G401.6 (cell line): ENCODE results near the gene PSMB7.

Experiments
- FAIRE-seq: peaks from 2 replicates; lab custom pipeline; 2012; peaks lifted over from hg19 to GRCh38; lab: Jason Lieb, UNC

Gene PSMB7

DNA sequence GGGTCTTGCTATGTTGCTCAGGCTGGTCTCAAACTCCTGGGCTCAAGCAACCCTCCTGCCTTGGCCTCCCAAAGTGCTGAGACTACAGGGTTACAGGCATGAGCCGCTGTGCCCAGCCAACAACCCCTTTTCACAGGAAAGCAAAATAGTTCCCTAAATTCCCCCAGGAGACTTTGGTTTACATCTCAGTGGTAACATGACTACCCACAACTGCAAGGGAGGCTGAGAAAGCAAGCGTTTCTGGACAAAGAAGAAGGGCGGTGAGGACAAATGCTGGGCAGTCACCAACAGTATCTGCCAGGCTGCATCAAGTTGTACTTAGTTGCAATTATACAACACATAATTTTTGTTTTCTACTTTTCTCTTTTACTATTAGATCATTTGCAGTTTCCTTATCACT is 27.6 kb upstream of the PSMB7 start:
- FAIRE-seq, result no peak

DNA sequence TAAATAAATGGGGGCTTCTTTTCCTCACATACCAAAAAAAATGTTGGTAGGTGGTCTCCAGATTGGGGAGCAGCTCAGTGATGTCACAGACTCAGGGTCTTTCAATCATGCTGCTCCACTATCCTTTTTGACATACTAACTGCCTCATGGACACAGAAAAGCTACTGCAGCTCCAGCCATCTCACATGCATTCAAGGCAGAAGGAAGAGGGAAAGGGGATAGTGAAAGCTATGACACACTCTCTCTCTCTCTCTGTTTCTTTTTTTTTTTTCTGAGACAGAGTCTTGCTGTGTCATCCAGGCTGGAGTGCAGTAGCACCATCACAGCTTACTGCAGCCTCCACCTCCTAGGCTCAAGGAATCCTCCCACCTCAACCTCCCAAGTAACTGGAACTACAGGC is 27.1 kb upstream of the PSMB7 start:
- FAIRE-seq, result no peak

DNA sequence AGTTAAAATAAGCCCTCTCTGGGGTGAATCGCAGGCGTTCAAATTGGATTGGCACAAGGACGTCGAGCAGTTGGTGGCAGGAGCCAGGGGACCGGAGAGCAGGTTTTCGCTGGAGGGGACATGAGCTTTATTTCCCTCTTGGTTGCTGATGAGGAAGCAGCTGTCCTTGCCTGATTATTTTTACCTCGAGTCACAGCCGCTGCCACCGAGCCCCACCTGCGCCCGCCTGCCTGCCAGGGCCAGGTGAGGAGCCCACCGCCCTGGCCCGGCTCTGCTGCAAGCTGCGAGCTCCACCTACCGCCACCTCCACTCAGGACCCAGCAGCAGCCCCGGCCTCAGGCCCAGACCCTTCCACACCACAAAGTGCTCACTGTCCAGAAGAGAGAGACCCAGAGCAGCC is 26.0 kb upstream of the PSMB7 start:
- no peak for FAIRE-seq

DNA sequence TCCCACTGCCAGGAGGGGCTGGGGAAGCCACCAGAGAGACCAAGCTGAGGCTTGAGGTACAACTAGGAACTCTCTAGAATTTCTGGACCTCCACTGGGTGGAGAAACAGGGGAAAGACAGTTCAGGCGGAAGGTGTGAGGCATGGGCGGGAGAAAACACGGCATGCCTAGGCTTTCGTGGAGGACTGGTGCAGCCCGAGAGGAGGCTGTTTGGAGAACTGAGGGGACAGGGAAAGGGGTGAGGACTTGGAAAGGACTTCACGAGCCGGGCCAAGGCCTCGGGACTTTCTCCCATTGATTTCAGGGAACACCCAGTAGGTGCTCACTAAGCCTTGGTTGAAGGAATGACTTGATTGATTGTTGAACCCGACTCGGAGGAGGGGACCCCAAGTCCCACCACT is 25.5 kb upstream of the PSMB7 start:
- FAIRE-seq, result no peak

DNA sequence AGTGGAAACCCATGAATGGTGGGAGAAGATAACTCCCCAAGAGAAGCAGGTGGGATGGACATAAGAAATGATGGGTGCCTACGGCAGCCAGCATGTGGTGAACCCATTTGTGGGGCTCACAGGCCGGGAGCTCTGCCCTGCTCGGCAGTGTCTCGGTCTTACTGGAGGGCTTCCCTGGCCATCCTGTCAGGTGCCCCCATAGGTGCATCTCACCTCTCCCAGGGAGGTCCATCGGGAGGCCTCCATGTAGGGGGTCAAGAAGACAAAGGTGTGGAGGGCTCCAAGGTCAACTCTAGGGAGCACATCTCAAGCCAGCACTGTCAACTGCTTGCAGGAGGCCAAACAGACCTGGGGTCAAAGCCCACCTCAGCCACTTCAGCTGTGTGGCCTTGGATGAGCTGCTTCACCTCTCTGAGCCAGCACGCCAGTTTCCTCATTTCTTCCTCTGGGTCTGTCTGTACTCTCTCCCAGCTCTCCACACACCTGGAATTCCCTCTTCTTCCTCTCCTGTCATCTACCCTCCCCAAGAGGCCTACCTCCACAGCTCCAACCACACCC is 24.5 kb upstream of the PSMB7 start:
- FAIRE-seq, result no peak

DNA sequence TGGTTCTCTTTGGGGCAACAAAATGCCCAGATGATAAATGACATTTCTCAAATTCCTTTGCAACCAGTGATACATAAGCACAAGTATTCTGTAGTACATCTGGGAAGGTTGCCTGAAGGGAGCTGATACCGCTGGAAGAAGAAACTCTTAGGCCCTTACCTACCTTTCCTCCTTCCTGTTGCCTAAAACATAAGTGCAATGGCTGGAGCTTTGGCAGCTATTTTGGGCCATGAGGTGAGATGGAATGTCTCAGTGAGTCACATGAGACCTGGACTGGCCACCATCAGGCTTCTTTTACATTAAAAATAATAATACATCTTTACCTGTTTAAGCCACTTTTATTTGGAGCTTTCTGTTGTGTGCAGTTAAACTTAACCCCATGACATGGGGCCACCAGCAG is 23.8 kb upstream of the PSMB7 start:
- FAIRE-seq, result no peak

DNA sequence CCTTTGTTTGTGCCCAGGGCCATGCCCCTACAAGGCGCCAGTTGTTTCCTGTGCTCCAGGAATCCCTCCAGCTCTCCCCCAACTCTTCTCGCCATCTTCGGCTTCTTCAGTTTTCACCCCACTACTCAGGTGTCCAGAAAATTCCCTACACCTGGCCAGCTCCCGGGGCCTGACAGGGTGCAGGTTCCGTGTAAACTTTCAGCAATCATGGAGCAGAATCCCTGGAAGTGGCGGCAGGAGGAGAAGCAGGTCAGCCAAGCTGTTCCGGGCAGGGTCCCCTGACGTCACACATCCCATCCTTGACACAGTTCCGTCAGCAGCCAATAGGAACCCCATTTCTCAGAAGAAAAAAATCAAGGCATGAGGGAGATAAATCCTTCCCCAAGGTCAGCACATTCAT is 22.8 kb upstream of the PSMB7 start:
- no peak for FAIRE-seq

DNA sequence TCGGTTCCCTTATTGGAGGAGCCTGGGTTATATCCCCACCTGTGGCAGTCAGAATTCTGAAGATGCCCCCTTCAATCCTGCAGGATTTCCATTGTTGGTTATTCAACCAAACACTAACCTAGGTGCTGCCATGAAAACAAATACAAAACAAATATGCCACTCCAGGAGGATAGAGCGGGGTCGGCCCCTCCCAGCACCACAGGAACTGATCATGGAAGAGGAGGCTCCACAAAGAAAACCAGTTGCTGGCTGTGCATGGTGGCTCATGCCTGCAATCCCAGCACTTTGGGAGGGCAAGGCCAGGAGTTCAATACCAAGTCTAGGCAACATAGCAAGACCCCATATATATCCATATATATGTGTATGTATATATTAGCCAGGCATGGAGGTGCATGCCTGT is 21.8 kb upstream of the PSMB7 start:
- no peak for FAIRE-seq

DNA sequence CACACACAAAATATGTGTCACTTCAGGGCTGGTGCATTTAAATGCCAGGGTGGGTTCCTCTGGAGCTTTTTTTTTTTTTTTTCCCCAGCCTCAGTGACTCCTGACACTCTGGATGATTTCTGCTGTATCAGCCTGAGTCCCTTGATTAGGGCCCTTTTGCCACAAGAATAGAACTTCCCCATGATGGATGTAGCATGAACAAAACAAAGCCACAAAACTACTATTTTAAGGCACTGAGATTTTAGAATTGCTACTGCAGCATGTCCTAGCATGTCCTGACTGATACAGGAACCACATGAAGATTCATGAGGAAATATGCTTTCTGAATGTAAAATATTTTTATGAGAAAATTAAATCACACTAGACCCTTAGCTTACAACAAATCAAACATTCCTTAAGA is 21.1 kb upstream of the PSMB7 start:
- no peak for FAIRE-seq

DNA sequence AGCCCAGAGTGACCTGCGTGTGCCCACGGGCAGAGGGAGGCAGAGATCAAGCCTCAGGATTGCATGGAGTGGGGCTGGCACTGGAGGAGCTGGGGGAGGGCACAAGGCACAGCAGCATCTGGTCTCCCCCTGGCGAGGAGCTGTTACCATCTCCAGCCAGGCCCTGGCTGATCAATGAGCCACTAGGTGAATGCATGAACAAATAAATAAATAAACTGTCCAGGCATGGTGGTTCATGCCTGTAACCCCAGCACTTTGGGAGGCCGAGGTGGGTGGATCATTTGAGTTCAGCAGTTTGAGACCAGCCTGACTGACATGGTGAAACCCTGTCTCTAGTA is 14.3 kb upstream of the PSMB7 start:
- FAIRE-seq, result no peak

DNA sequence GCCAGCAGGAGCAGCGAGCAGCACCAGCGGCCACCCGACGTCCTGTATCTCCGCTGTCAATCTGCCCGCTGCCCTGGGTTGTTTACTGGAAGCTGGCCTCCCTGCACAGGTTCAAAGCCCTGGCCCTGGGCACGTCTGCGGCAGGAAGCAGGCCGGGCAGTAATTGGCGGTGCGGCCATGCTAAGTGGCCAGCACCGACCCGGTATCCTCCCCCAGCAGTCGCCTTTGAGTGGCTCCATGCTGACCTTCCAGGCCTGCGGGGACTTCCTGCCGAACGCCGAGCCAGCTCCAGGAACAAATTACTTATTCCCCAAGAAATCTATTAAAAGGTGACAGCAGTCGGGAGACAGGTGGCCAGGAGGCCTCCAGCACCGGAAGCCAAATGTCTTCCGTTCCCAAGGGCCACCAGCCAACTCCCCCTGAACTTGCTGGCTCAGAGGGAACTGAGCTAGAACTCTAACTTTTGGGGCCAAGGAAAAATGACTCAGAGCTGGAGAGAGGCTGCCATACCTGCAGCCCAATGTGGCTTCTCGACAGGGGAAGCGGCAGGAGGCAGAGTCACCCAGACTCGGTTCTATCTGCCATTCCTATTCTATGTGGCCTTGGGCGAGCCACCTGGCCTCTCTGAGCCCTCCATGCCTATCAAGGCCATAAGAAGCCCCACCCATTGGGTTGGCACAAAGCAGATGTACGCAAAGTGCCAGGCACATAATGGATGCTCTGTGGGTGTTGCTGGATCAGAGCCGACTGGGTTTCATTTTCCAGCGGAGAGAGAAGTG is 13.7 kb upstream of the PSMB7 start:
- FAIRE-seq, result no peak

DNA sequence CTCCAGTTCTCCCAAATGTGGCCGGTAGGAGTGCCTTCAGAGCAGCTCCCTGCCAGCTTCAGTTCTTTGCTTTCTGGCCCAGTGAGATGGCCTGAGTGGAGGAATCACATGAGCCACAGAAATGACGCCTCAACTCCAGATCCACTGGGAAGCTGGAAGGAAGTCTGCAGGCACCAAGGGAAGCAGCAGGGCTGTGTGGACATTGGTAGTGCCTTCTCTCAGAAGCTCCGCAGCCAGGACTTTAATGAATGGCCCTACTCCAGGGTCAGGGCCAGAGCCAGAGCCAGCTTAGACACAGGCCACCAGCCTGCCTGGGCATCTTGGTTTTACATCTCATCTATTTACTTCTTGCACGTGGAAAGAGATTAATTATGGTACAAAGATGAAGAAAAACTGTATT is 12.0 kb upstream of the PSMB7 start:
- FAIRE-seq, result no peak

DNA sequence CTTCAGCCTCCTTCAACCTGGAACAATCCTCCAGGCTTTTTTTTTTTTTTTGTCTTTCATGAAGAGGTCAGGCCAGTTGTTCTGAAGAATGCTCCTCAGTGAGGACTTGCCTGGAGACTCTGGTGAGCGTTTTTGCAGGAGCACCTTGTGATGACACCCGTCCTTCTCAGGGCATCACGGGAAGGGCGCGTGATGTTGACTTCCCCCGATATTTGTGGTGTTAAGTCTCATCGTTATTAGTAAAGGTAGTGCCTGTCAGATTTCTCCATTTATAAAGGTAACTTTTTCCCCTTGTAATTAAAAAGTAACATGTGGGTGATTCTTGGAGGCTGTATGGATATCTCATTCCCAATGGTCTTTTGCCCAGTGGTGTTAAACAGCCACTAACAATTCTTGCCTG is 11.1 kb upstream of the PSMB7 start:
- FAIRE-seq, result no peak

DNA sequence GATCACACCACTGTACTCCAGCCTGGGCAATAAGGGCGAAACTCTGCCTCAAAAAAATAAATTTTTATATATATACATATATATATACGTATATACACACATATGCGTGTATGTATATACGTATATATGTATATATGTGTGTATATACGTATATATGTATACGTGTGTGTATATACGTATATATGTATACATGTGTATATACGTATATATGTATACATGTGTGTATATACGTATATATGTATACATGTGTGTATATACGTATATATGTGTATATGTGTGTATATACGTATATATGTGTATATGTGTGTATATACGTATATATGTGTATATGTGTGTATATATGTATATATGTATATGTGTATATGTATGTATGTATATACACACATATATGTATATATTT is 10.5 kb upstream of the PSMB7 start:
- peak; percentile 90 for FAIRE-seq

DNA sequence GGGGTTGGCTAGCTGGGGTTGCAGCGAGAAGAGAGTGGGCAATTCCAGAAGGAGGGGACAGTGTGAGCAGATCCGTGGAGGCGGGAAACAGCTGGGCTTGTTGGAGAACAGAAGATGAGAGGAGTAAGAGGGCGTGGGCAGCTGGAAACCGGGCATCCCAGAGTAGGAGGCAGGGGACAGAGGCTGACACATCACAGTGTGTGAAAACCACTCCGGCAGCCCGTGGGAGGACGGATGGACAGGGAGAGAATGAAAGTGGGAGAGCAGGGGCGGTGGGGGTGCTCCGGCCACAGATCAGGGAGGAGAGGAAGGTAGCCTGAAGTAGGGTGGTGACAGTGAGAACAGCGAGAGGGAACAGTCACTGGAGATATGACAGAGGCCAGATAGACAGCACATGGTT is 8.3 kb upstream of the PSMB7 start:
- no peak for FAIRE-seq

DNA sequence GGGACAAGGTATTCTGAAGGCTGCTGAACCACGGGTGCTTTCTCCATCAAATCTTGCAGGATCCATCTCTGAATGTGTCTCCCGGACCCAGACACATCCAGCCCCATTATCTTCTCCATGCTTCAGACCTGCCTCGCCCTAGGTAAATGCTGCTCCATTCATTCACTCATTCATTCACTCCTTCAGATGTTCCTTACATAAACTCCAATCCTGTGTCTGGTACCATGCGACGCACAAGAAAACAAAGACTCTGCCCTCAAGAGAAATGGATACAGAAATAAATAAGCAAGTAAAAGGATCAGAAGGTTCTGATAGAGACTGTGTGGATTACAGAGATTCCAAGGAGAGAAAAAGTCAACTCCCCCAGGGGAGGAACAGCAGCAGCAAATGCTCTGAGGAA is 7.9 kb upstream of the PSMB7 start:
- no peak for FAIRE-seq

DNA sequence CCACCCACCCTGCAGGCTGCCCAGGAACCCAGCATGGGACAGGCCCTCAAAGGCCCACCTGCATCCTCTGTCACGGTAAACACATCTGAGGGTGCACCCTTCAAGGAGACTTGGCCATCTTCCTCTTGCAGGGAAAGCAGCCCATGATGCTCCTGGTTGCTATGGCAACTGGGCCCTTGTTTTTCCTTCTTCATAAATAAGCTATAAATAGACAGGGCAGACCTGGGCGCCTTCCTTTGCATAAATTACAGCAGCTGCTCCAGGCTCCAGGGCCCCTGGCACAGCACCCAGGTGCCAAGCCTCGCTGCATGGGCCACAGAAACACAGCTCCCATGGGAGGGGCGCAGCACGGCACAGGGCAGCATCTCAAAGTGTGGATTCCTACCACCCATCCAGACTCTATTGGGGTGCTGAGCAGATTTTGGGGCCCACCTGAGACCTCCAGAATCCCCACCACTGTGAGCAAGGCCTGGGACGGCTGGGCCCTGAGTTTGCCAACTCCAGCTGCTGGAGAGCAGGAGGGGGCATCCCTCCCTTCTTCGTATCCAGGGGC is 5.8 kb upstream of the PSMB7 start:
- FAIRE-seq, result no peak

DNA sequence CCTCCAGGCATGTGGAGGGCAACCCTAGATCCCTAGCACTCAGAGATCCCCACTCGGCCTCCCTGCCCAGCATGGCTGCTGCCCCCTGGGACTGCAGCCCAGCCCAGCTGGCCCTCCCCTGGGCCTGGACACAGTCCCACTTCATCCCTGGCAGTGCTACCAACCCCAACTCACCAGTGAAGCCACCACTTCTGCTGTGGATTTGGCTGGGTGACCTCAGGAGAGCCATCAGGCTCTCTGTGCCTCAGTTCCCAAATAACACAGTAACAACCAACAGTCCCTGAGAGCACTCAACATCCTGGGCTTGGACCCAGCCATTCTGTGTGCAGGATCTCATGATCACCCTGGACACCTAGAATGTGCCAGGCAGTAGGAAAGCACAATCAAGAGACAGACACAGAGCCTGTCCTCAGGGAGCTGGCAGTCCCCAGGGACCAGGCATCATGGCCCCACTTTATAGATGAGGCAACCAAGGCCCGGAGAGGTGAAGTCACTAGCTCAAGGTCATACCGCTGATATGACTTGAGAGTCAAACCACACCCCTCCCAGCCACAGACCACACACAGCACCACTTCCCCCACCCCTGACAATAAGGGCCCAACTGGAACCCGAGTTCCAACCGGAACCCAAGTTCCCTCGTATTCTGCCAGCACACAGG is 4.7 kb upstream of the PSMB7 start:
- no peak for FAIRE-seq

DNA sequence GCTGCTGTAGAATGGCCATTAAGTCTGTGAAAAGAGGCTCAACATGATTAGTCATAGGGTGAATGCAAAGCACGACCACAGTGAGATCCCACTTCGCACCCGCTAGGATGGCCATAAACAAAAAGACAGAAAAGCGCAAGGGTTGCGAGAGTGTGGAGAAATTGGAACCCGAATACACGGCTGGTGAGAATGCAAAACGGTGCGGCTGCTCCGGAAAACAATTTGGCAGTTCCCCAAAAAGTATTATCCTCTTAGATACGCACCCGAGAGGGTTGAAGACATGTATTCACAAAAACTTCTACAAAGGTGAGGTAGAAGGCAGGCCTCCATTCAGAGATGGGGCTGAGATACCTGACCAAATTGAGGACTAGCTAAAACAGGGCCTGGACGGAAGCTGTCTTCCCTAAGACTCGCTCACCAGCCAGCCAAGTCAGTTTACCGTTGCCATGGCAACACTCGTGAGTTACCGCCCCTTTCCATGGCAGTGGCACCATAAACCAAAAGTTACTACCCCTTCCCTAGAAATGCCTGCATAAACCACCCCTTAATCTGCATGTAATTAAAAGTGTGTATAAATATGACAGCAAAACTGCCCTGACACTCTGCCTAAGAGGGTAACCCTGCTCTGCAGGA is 726 bp upstream of the PSMB7 start:
- FAIRE-seq, result no peak

DNA sequence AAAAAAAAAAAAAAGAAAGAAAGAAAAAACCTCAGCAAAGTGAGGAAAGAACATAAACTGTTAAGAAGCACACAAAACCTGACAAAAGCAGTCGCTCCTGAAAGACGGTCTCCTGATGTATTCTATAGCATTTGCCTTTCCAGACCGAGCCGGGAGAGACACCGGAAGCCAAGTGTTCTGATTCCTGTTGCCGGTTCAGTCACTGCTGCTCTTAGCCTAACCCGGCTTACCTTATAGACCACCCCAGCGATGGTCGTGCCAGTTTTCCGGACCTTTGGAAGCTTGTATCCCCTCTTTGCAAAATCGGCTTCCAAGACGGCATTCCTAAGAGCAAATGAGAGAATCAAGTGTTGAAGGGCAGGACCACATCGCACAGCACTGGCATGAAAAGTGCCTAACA is 630 bp downstream of the PSMB7 start:
- no peak for FAIRE-seq

DNA sequence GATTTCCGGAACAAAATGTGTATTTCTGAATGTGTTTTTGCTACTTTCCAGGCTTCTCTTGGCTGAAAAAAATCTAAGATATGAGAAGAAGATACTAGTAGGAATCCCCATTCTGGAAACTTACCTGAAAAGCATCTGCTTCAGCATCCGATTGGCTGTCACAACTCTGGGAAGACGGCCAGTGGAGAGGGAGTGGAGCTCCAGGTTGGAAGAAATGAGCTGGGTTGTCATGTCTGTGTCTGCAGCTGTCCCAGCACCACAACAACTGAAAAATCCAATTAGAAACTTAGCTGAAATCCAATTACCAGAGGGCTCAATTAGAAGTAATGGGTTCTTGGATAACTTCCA is 3.0 kb downstream of the PSMB7 start:
- FAIRE-seq, result no peak

DNA sequence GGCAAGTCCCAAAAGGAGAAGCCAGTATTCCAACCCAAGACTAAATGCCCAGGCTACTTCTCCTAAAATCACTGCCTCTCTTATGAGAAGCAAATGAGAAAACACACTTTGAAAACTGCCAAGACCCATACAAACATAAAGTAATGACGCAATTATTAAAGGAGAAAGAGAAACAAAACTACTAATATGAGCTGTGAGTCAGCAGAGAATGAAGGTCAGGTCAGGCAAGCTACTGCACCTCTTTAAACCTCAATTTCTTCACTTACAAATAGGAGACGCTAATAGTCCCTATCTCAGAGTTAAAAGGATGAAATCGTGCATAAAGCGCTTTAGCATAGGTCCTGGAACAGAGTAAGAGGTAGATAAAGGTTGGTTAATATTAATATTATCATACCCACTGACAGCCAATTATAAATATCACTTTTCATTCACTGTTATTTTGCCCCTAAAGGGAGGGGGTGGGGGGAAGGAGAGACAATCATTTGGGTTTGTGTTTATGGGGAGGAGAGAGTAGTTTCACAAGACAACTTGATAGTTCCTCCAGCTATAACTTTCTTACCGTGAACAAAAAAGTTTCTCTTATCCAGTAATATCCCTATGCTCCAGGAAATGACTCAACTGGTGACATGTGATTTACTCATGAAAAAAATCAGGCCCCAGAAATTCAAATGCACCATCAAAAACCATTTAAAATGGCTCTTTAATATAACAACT is 3.6 kb downstream of the PSMB7 start:
- FAIRE-seq, result no peak
